Measurements from ENCODE around the gene GEMIN5.

GEMIN5 gene

GRCh38 chr5:154842689-154843530, 95.1 kb downstream of the GEMIN5 start:
- DNase-seq = no peak

GRCh38 chr5:154841273-154841661, 96.7 kb downstream of the GEMIN5 start:
- no peak for DNase-seq

GRCh38 chr5:154840435-154841272, 97.4 kb downstream of the GEMIN5 start:
- DNase-seq = no peak
